H9 (cell line): ENCODE measurements around the gene METTL26. TPM values are rescaled to one million over a fixed set of nuclear protein-coding genes. Genes with fewer than 3 reads are reported as not detected.

Source experiments
- DNase-seq: peaks from one replicate; pipeline ENCODE4 v3.0.0-alpha.2; 2017
- H2AFZ ChIP-seq: one replicate; pipeline ENCODE4 v1.6.1; 2013; ENCODE audit warnings: mild to moderate bottlenecking, low read length, control low read depth, moderate library complexity
- H2AK5ac ChIP-seq: 2 replicates; pipeline ENCODE4 v1.6.1; 2013; ENCODE audit warnings: low read length, control low read depth, mixed read lengths; ENCODE audit not compliant: insufficient read length
- H2BK120ac ChIP-seq: one replicate; pipeline ENCODE4 v1.6.1; 2013; ENCODE audit warnings: low read depth, mild to moderate bottlenecking, low read length, control low read depth, inconsistent platforms; ENCODE audit not compliant: poor library complexity, severe bottlenecking
- H2BK12ac ChIP-seq: 2 replicates; pipeline ENCODE4 v1.6.1; 2013; ENCODE audit warnings: low read length, control low read depth, mixed read lengths, low read depth; ENCODE audit not compliant: insufficient read length
- H2BK15ac ChIP-seq: 2 replicates; pipeline ENCODE4 v1.6.1; 2013; ENCODE audit warnings: low read depth, low read length, control low read depth
- H2BK20ac ChIP-seq: one replicate; pipeline ENCODE4 v1.6.1; 2013; ENCODE audit warnings: low read depth, mild to moderate bottlenecking, low read length, control low read depth, inconsistent platforms; ENCODE audit not compliant: poor library complexity, severe bottlenecking
- H2BK5ac ChIP-seq: 2 replicates; pipeline ENCODE4 v1.6.1; 2013; ENCODE audit warnings: low read length, control low read depth, mixed read lengths; ENCODE audit not compliant: insufficient read length
- H3K14ac ChIP-seq: 2 replicates; pipeline ENCODE4 v1.6.1; 2013; ENCODE audit warnings: low read length, control low read depth; ENCODE audit not compliant: insufficient read depth
- H3K18ac ChIP-seq: 2 replicates; pipeline ENCODE4 v1.6.1; 2013; ENCODE audit warnings: low read depth, mild to moderate bottlenecking, mixed read lengths, low read length, control low read depth; ENCODE audit not compliant: insufficient read length
- H3K23ac ChIP-seq: 2 replicates; pipeline ENCODE4 v1.6.1; 2013; ENCODE audit warnings: low read length, control low read depth, mixed read lengths, low read depth; ENCODE audit not compliant: insufficient read length
- H3K23me2 ChIP-seq: 2 replicates; pipeline ENCODE4 v1.6.1; 2013; ENCODE audit warnings: low read depth, mild to moderate bottlenecking, mixed read lengths, low read length, control low read depth; ENCODE audit not compliant: insufficient read length, poor library complexity, severe bottlenecking
- H3K27ac ChIP-seq: 2 replicates; pipeline ENCODE4 v1.5.1; 2013; ENCODE audit warnings: low read length, control low read depth, mixed read lengths, low read depth; ENCODE audit not compliant: insufficient read length
- H3K27me3 ChIP-seq: 2 replicates; pipeline ENCODE4 v1.6.1; 2013; ENCODE audit warnings: low read length, control low read depth, inconsistent platforms; ENCODE audit not compliant: insufficient read depth
- H3K4ac ChIP-seq: 2 replicates; pipeline ENCODE4 v1.6.1; 2013; ENCODE audit warnings: low read depth, mild to moderate bottlenecking, control low read depth, inconsistent platforms, low read length, moderate library complexity
- H3K4me1 ChIP-seq: 2 replicates; pipeline ENCODE4 v1.6.1; 2013; ENCODE audit warnings: low read length, control low read depth, inconsistent platforms; ENCODE audit not compliant: insufficient read depth
- H3K4me2 ChIP-seq: 2 replicates; pipeline ENCODE4 v1.6.1; 2013; ENCODE audit warnings: low read length, control low read depth, mixed read lengths; ENCODE audit not compliant: insufficient read length, insufficient read depth
- H3K56ac ChIP-seq: 2 replicates; pipeline ENCODE4 v1.6.1; 2013; ENCODE audit warnings: low read depth, mild to moderate bottlenecking, mixed read lengths, low read length, control low read depth; ENCODE audit not compliant: insufficient read length
- H3K79me1 ChIP-seq: 2 replicates; pipeline ENCODE4 v1.6.1; 2013; ENCODE audit warnings: low read depth, mild to moderate bottlenecking, moderate library complexity, low read length, control low read depth, inconsistent platforms; ENCODE audit not compliant: insufficient read depth, poor library complexity, severe bottlenecking
- H3K79me2 ChIP-seq: 2 replicates; pipeline ENCODE4 v1.6.1; 2013; ENCODE audit warnings: low read length, control low read depth, inconsistent platforms; ENCODE audit not compliant: insufficient read depth
- H3K9ac ChIP-seq: 2 replicates; pipeline ENCODE4 v1.6.1; 2013; ENCODE audit warnings: low read length, control low read depth, mixed read lengths; ENCODE audit not compliant: insufficient read length; ENCODE audit errors: extremely low read depth
- H3K9me3 ChIP-seq: one replicate; pipeline ENCODE4 v1.6.1; 2013; ENCODE audit warnings: low read depth, low read length, inconsistent platforms; ENCODE audit not compliant: control insufficient read depth
- H3T11ph ChIP-seq: one replicate; pipeline ENCODE4 v1.6.1; 2013; ENCODE audit warnings: mild to moderate bottlenecking, low read length, control low read depth, inconsistent platforms
- H4K20me1 ChIP-seq: one replicate; pipeline ENCODE4 v1.6.1; 2013; ENCODE audit not compliant: control insufficient read depth, insufficient read length, insufficient read depth
- H4K5ac ChIP-seq: 2 replicates; pipeline ENCODE4 v1.6.1; 2013; ENCODE audit warnings: low read depth, mild to moderate bottlenecking, mixed read lengths, low read length, control low read depth; ENCODE audit not compliant: insufficient read length
- H4K8ac ChIP-seq: replicated peaks from 2 replicates; pipeline ENCODE4 v1.6.1; 2013; ENCODE audit warnings: low read length, control low read depth, mixed read lengths, low read depth; ENCODE audit not compliant: insufficient read length
- H4K91ac ChIP-seq: 2 replicates; pipeline ENCODE4 v1.6.1; 2013; ENCODE audit warnings: low read depth, mild to moderate bottlenecking, moderate library complexity, mixed read lengths, low read length, control low read depth; ENCODE audit not compliant: insufficient read length
- H3K27ac Mint-ChIP-seq, 3 experiments: 2 replicates in 2 of 3; 3 replicates in 1 of 3; pipeline ENCODE4 v1.8.0; 2020 to 2021; ENCODE audit warnings: mixed read lengths in 3 of 3, mild to moderate bottlenecking in 1 of 3, moderate library complexity in 1 of 3
- H3K27me3 Mint-ChIP-seq: 2 replicates; pipeline ENCODE4 v1.8.0; 2021; ENCODE audit warnings: low read depth, mild to moderate bottlenecking, moderate library complexity, mixed read lengths
- H3K36me3 Mint-ChIP-seq, 3 experiments: 2 replicates in 2 of 3; 3 replicates in 1 of 3; pipeline ENCODE4 v1.8.0; 2020 to 2021; ENCODE audit warnings: low read depth in 3 of 3, mixed read lengths in 3 of 3; ENCODE audit not compliant: insufficient read depth in 1 of 3
- H3K4me1 Mint-ChIP-seq, 2 experiments: 2 replicates each; pipeline ENCODE4 v1.8.0; 2020; ENCODE audit warnings: mixed read lengths in 2 of 2
- H3K4me3 Mint-ChIP-seq, 2 experiments: 2 replicates in 1 of 2; 3 replicates in 1 of 2; pipeline ENCODE4 v1.8.0; 2020 to 2021; ENCODE audit warnings: mild to moderate bottlenecking in 2 of 2, mixed read lengths in 2 of 2, moderate library complexity in 1 of 2
- H3K9me3 Mint-ChIP-seq, 2 experiments: 2 replicates in 1 of 2; 3 replicates in 1 of 2; pipeline ENCODE4 v1.8.0; 2020; ENCODE audit warnings: mild to moderate bottlenecking in 2 of 2, mixed read lengths in 2 of 2, moderate library complexity in 1 of 2
- WGBS: extraction: QIAGEN DNeasy Blood & Tissue Kit; methylation state at CpG from one replicate; pipeline ENCODE4 v1.1.7; 2013; ENCODE audit warnings: missing lambda C conversion rate, low lambda C conversion rate, mixed read lengths; ENCODE audit not compliant: insufficient read length; ENCODE audit errors: extremely low coverage; 5-methylcytosine and 5-hydroxymethylcytosine counted together
- total RNA-seq: library from RNA; stranded (reverse); gene quantifications from 2 replicates; pipeline ENCODE4 v1.2.1, GENCODE V29; 2021
- TF ChIP-seq, protein P1 (sequence below): fragments of 200-600 bp; sonication (generic); conservative IDR thresholded peaks from 3 replicates; pipeline ENCODE4 v1.8.0; 2021; ENCODE audit warnings: antibody characterized with exemption, mild to moderate bottlenecking

Gene METTL26
- total RNA-seq, 1 experiment from 2014 or later: 108 TPM

DNA sequence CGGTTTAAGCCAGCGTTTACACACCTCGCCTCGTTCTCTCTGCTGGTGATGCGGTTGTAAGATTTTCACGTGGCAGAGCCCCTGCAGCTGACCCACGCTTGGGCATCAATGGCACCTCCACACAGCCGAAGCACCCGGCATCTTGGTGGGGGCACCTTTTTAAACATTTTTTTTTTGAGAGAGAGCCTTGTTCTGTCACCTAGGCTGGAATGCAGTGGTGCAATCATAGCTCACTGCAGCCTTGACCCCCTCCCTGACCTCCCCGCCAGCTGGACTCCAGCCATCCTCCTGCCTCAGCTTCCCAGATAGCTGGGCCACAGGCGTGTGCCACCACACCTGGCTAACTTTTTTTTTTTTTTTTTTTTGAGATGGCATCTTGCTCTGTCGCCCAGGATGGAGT is 17.9 kb upstream of the METTL26 start:
- H3K4me2 ChIP-seq: no peak overlapping the region
- Mint-ChIP-seq H3K9me3 (no peaks in the 10 kb centered on the region), H3K4me3 (no peak overlapping the region), H3K36me3 (peaks cover 0 to 2% (median 0%) of the 10 kb centered on the region in 3 experiments; a peak in 1 of 7 replicates), H3K4me1 (peaks cover 0 to 4% of the 10 kb centered on the region in 2 experiments; a peak in 1 of 4 replicates), H3K27me3 (no peaks in the 10 kb centered on the region), H3K27ac (no peak overlapping the region)
- H3T11ph ChIP-seq: no peak overlapping the region
- no peaks in the 10 kb centered on the region for H3K9me3 ChIP-seq
- no peak overlapping the region for H3K9ac ChIP-seq
- WGBS: no CpG with 5 or more reads among the region's 12 CpGs
- no peak overlapping the region for H2AFZ ChIP-seq
- no peak overlapping the region for H4K8ac ChIP-seq
- no peaks in the 10 kb centered on the region for H3K27me3 ChIP-seq
- H2BK120ac ChIP-seq: no peak overlapping the region
- H4K91ac ChIP-seq: no peak overlapping the region
- no peak overlapping the region for H3K18ac ChIP-seq
- no peak overlapping the region for H2BK20ac ChIP-seq
- no peak overlapping the region for H3K4ac ChIP-seq
- H3K79me2 ChIP-seq: no peaks in the 10 kb centered on the region
- no peaks in the 10 kb centered on the region for H4K20me1 ChIP-seq
- H3K27ac ChIP-seq: no peak overlapping the region
- H3K79me1 ChIP-seq: no peaks in the 10 kb centered on the region
- no peak overlapping the region for H2AK5ac ChIP-seq
- no peak overlapping the region for H2BK12ac ChIP-seq
- H3K4me1 ChIP-seq: no peaks in the 10 kb centered on the region
- H3K56ac ChIP-seq: no peak overlapping the region
- DNase-seq: no peak
- H3K23ac ChIP-seq: no peak overlapping the region
- H4K5ac ChIP-seq: no peak overlapping the region
- no peak overlapping the region for H3K14ac ChIP-seq
- no peak overlapping the region for H2BK15ac ChIP-seq
- H3K23me2 ChIP-seq: no peaks in the 10 kb centered on the region
- no peak overlapping the region for H2BK5ac ChIP-seq
- TF ChIP-seq, protein P1, sequence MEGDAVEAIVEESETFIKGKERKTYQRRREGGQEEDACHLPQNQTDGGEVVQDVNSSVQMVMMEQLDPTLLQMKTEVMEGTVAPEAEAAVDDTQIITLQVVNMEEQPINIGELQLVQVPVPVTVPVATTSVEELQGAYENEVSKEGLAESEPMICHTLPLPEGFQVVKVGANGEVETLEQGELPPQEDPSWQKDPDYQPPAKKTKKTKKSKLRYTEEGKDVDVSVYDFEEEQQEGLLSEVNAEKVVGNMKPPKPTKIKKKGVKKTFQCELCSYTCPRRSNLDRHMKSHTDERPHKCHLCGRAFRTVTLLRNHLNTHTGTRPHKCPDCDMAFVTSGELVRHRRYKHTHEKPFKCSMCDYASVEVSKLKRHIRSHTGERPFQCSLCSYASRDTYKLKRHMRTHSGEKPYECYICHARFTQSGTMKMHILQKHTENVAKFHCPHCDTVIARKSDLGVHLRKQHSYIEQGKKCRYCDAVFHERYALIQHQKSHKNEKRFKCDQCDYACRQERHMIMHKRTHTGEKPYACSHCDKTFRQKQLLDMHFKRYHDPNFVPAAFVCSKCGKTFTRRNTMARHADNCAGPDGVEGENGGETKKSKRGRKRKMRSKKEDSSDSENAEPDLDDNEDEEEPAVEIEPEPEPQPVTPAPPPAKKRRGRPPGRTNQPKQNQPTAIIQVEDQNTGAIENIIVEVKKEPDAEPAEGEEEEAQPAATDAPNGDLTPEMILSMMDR: no peak
